CD14-positive monocyte (primary cell): ENCODE measurements around the gene NTRK1. TPM values are rescaled to one million over a fixed set of nuclear protein-coding genes. Genes with fewer than 3 reads are reported as not detected.

Experiments used
- DNase-seq, 3 donors: peaks; one replicate each; pipeline ENCODE4 v3.0.0-alpha.2; 2011 to 2022
- H2AFZ ChIP-seq: 2 replicates; pipeline ENCODE4 v1.6.0; 2012; ENCODE audit warnings: mild to moderate bottlenecking, low read depth, low read length, inconsistent platforms; ENCODE audit not compliant: insufficient read depth, poor library complexity, severe bottlenecking
- H3K27ac ChIP-seq, 2 donors: 1 replicate in 1 of 2; 2 replicates in 1 of 2; pipeline ENCODE4 v1.5.1; 2012 to 2013; ENCODE audit warnings: low read length in 2 of 2, control low read depth in 1 of 2, inconsistent platforms in 1 of 2, low read depth in 1 of 2, mild to moderate bottlenecking in 1 of 2
- H3K27me3 ChIP-seq, 2 donors: one replicate each; pipeline versions ENCODE4 v1.6.0 to v1.6.1; 2011 to 2013; ENCODE audit warnings: low read length in 2 of 2; ENCODE audit not compliant: control insufficient read depth in 2 of 2, insufficient read depth in 2 of 2
- H3K36me3 ChIP-seq, 2 donors: replicated peaks in 1 of 2; 1 replicate in 1 of 2; 2 replicates in 1 of 2; pipeline versions ENCODE4 v1.5.1 to v1.6.1; 2012 to 2013; ENCODE audit warnings: low read length in 2 of 2, control low read depth in 1 of 2, inconsistent platforms in 1 of 2, mild to moderate bottlenecking in 1 of 2; ENCODE audit not compliant: insufficient read depth in 2 of 2, control insufficient read depth in 1 of 2
- H3K4me1 ChIP-seq, 2 donors: 1 replicate in 1 of 2; 2 replicates in 1 of 2; pipeline versions ENCODE4 v1.5.1 to v1.6.1; 2012 to 2013; ENCODE audit warnings: low read length in 2 of 2, control low read depth in 1 of 2, inconsistent platforms in 1 of 2, mild to moderate bottlenecking in 1 of 2, moderate library complexity in 1 of 2; ENCODE audit not compliant: insufficient read depth in 2 of 2, control insufficient read depth in 1 of 2
- H3K4me2 ChIP-seq: replicated peaks from 2 replicates; pipeline ENCODE3; 2012; ENCODE audit warnings: low read length, moderate library complexity, mild to moderate bottlenecking; ENCODE audit not compliant: poor library complexity, severe bottlenecking; ENCODE audit errors: extremely low read depth
- H3K4me3 ChIP-seq, 3 experiments: fragments of 200-600 bp in 1 of 3; sonication (generic) in 1 of 3; replicated peaks in 1 of 3; 1 replicate in 2 of 3; 2 replicates in 1 of 3; pipeline ENCODE4 v1.5.1; 2011 to 2013; ENCODE audit warnings: low read length in 3 of 3, mild to moderate bottlenecking in 3 of 3, control low read depth in 2 of 3, low read depth in 2 of 3, inconsistent platforms in 1 of 3, moderate library complexity in 1 of 3
- H3K79me2 ChIP-seq: 2 replicates; pipeline ENCODE4 v1.6.0; 2012; ENCODE audit warnings: mild to moderate bottlenecking, control low read depth, inconsistent platforms, low read length, moderate library complexity; ENCODE audit not compliant: insufficient read depth
- H3K9ac ChIP-seq: 2 replicates; pipeline ENCODE4 v1.6.0; 2017; ENCODE audit warnings: low read length, mild to moderate bottlenecking; ENCODE audit not compliant: insufficient read depth, poor library complexity, severe bottlenecking
- H3K9me3 ChIP-seq, 2 donors: replicated peaks in 1 of 2; 1 replicate in 1 of 2; 2 replicates in 1 of 2; pipeline versions ENCODE4 v1.5.1 to v1.6.1; 2012 to 2013; ENCODE audit warnings: low read length in 2 of 2, control low read depth in 1 of 2; ENCODE audit not compliant: control insufficient read depth in 1 of 2, insufficient read depth in 1 of 2
- H4K20me1 ChIP-seq: 2 replicates; pipeline ENCODE4 v1.6.0; 2012; ENCODE audit warnings: mild to moderate bottlenecking, low read length, control low read depth, moderate library complexity; ENCODE audit not compliant: insufficient read depth
- H3K27ac Mint-ChIP-seq, 7 donors: one replicate each; pipeline ENCODE4 v1.8.0; 2020; ENCODE audit warnings: mild to moderate bottlenecking in 7 of 7, mixed read lengths in 7 of 7, moderate library complexity in 6 of 7, inconsistent platforms in 2 of 7
- H3K27me3 Mint-ChIP-seq, 3 donors: one replicate each; pipeline ENCODE4 v1.8.0; 2021 to 2022; ENCODE audit warnings: low read depth in 3 of 3, mild to moderate bottlenecking in 3 of 3, mixed read lengths in 3 of 3, moderate library complexity in 3 of 3, inconsistent platforms in 1 of 3
- H3K36me3 Mint-ChIP-seq, 2 donors: one replicate each; pipeline ENCODE4 v1.8.0; 2020; ENCODE audit warnings: mixed read lengths in 2 of 2, inconsistent platforms in 1 of 2, mild to moderate bottlenecking in 1 of 2
- H3K4me1 Mint-ChIP-seq: one replicate; pipeline ENCODE4 v1.8.0; 2020; ENCODE audit warnings: mild to moderate bottlenecking, mixed read lengths
- H3K4me3 Mint-ChIP-seq, 2 donors: one replicate each; pipeline ENCODE4 v1.8.0; 2020; ENCODE audit warnings: mild to moderate bottlenecking in 2 of 2, mixed read lengths in 2 of 2, moderate library complexity in 1 of 2
- H3K9me3 Mint-ChIP-seq, 7 donors: one replicate each; pipeline ENCODE4 v1.8.0; 2020 to 2022; ENCODE audit warnings: mixed read lengths in 7 of 7, mild to moderate bottlenecking in 6 of 7, moderate library complexity in 6 of 7, inconsistent platforms in 2 of 7
- CTCF ChIP-seq: fragments of 200-600 bp; IDR thresholded peaks from one replicate; pipeline ENCODE4 v1.8.0; 2022; ENCODE audit warnings: antibody characterized with exemption, mild to moderate bottlenecking
- WGBS: methylation state at CpG from one replicate; pipeline ENCODE4 v1.1.5; 2013; ENCODE audit warnings: missing lambda C conversion rate; ENCODE audit not compliant: insufficient coverage; 5-methylcytosine and 5-hydroxymethylcytosine counted together
- intact Hi-C, 2 donors: fragments of 100-400 bp; cut with micrococcal nuclease; formaldehyde crosslinking; loops; one replicate each; pipeline versions ENCODE4 v1.15.0 to v1.15.1; 2023
- polyA plus RNA-seq, 3 donors: library from polyadenylated mRNA; depleted of rRNA in 1 of 3; unstranded in 2 of 3; stranded (reverse) in 1 of 3; fragments of 300-500 nt in 2 of 3; fragments of >200 nt in 1 of 3; fragmentation: Illumina TruSeq in 2 of 3; gene quantifications; 1 replicate in 2 of 3; 2 replicates in 1 of 3; pipeline ENCODE4 v1.2.3, GENCODE V29; 2012 to 2021

NTRK1 gene
- polyA plus RNA-seq, 3 donors = 0.03 TPM; not detected in 2

GRCh38 chr1:156914440-156914856, 53.8 kb downstream of the NTRK1 start:
- Mint-ChIP-seq H3K27me3 (peaks cover 13 to 24% (median 16%) of the 10 kb centered on the region in 3 donors), H3K9me3 (peaks cover 0 to 9% (median 4%) of the 10 kb centered on the region in 7 donors), H3K36me3 (no peaks in the 10 kb centered on the region), H3K4me3 (no peak overlapping the region), H3K27ac (no peak overlapping the region), H3K4me1 (peaks cover 11% of the 10 kb centered on the region)
- H3K4me2 ChIP-seq = no peak overlapping the region
- no peak overlapping the region for H3K27ac ChIP-seq
- H3K9me3 ChIP-seq = no peaks in the 10 kb centered on the region
- peaks cover 2 to 10% of the 10 kb centered on the region in 2 donors for H3K27me3 ChIP-seq
- intact Hi-C loops = no loop called here
- H3K9ac ChIP-seq = no peak overlapping the region
- 94% methylated on average over 7 of the region's 9 CpGs for WGBS
- no peak overlapping the region for H3K4me3 ChIP-seq
- no peaks in the 10 kb centered on the region for H3K79me2 ChIP-seq
- H3K36me3 ChIP-seq = no peaks in the 10 kb centered on the region
- no peaks in the 10 kb centered on the region for H3K4me1 ChIP-seq
- no peak overlapping the region for H2AFZ ChIP-seq
- H4K20me1 ChIP-seq = no peaks in the 10 kb centered on the region
- DNase-seq = no peak
- TF ChIP-seq CTCF = no peak

GRCh38 chr1:156920233-156921052, 59.8 kb downstream of the NTRK1 start, which contains the start of gene LRRC71:
TSS of gene LRRC71 (plus strand) at chr1:156920632. CDS start at chr1:156920804, 172 bp downstream.
- H3K27ac ChIP-seq = no peak within 1 kb of the TSS
- H3K36me3 Mint-ChIP-seq = peaks cover 0 to 16% of the 10 kb centered on the region in 2 donors
- H3K27me3 Mint-ChIP-seq = peaks cover 70 to 80% (median 73%) of the 10 kb centered on the region in 3 donors
- no peaks in the 10 kb centered on the region for H4K20me1 ChIP-seq
- H3K4me1 ChIP-seq = peaks cover 8 to 18% of the 10 kb centered on the region in 2 donors
- H3K79me2 ChIP-seq = no peaks in the 10 kb centered on the region
- intact Hi-C loops = no loop called here
- H3K9me3 ChIP-seq = peaks cover 0 to 28% of the 10 kb centered on the region in 2 donors
- no peak within 1 kb of the TSS for H3K27ac Mint-ChIP-seq
- H3K4me3 Mint-ChIP-seq = peak within 1 kb of the TSS in 1 of 2 donors; percentile 88
- 11% methylated on average over 65 of the region's 71 CpGs for WGBS
- peaks cover 25% of the 10 kb centered on the region for H3K4me1 Mint-ChIP-seq
- no peaks in the 10 kb centered on the region for H3K36me3 ChIP-seq
- H3K9me3 Mint-ChIP-seq = peaks cover 0 to 26% (median 14%) of the 10 kb centered on the region in 7 donors
- H3K4me2 ChIP-seq = peak within 1 kb of the TSS; percentile 23
- H3K27me3 ChIP-seq = peaks cover 55 to 70% of the 10 kb centered on the region in 2 donors
- H3K9ac ChIP-seq = no peak within 1 kb of the TSS
- peak; percentile 70 for TF ChIP-seq CTCF
- no peak within 1 kb of the TSS for H2AFZ ChIP-seq
- H3K4me3 ChIP-seq = no peak within 1 kb of the TSS
- peak; percentile 16 to 48 (median 27) for DNase-seq
